H9 (cell line): ENCODE data around the gene RBM19. TPM values are rescaled to one million over a fixed set of nuclear protein-coding genes. Genes with fewer than 3 reads are reported as not detected.

ENCODE experiments used
- DNase-seq: peaks from one replicate; pipeline ENCODE4 v3.0.0-alpha.2; 2017
- H2AFZ ChIP-seq: one replicate; pipeline ENCODE4 v1.6.1; 2013; ENCODE audit warnings: mild to moderate bottlenecking, low read length, control low read depth, moderate library complexity
- H2AK5ac ChIP-seq: 2 replicates; pipeline ENCODE4 v1.6.1; 2013; ENCODE audit warnings: low read length, control low read depth, mixed read lengths; ENCODE audit not compliant: insufficient read length
- H2BK120ac ChIP-seq: one replicate; pipeline ENCODE4 v1.6.1; 2013; ENCODE audit warnings: low read depth, mild to moderate bottlenecking, low read length, control low read depth, inconsistent platforms; ENCODE audit not compliant: poor library complexity, severe bottlenecking
- H2BK12ac ChIP-seq: 2 replicates; pipeline ENCODE4 v1.6.1; 2013; ENCODE audit warnings: low read length, control low read depth, mixed read lengths, low read depth; ENCODE audit not compliant: insufficient read length
- H2BK15ac ChIP-seq: 2 replicates; pipeline ENCODE4 v1.6.1; 2013; ENCODE audit warnings: low read depth, low read length, control low read depth
- H2BK20ac ChIP-seq: one replicate; pipeline ENCODE4 v1.6.1; 2013; ENCODE audit warnings: low read depth, mild to moderate bottlenecking, low read length, control low read depth, inconsistent platforms; ENCODE audit not compliant: poor library complexity, severe bottlenecking
- H2BK5ac ChIP-seq: 2 replicates; pipeline ENCODE4 v1.6.1; 2013; ENCODE audit warnings: low read length, control low read depth, mixed read lengths; ENCODE audit not compliant: insufficient read length
- H3K14ac ChIP-seq: 2 replicates; pipeline ENCODE4 v1.6.1; 2013; ENCODE audit warnings: low read length, control low read depth; ENCODE audit not compliant: insufficient read depth
- H3K18ac ChIP-seq: 2 replicates; pipeline ENCODE4 v1.6.1; 2013; ENCODE audit warnings: low read depth, mild to moderate bottlenecking, mixed read lengths, low read length, control low read depth; ENCODE audit not compliant: insufficient read length
- H3K23ac ChIP-seq: 2 replicates; pipeline ENCODE4 v1.6.1; 2013; ENCODE audit warnings: low read length, control low read depth, mixed read lengths, low read depth; ENCODE audit not compliant: insufficient read length
- H3K23me2 ChIP-seq: 2 replicates; pipeline ENCODE4 v1.6.1; 2013; ENCODE audit warnings: low read depth, mild to moderate bottlenecking, mixed read lengths, low read length, control low read depth; ENCODE audit not compliant: insufficient read length, poor library complexity, severe bottlenecking
- H3K27ac ChIP-seq: 2 replicates; pipeline ENCODE4 v1.5.1; 2013; ENCODE audit warnings: low read length, control low read depth, mixed read lengths, low read depth; ENCODE audit not compliant: insufficient read length
- H3K27me3 ChIP-seq: 2 replicates; pipeline ENCODE4 v1.6.1; 2013; ENCODE audit warnings: low read length, control low read depth, inconsistent platforms; ENCODE audit not compliant: insufficient read depth
- H3K4ac ChIP-seq: 2 replicates; pipeline ENCODE4 v1.6.1; 2013; ENCODE audit warnings: low read depth, mild to moderate bottlenecking, control low read depth, inconsistent platforms, low read length, moderate library complexity
- H3K4me1 ChIP-seq: 2 replicates; pipeline ENCODE4 v1.6.1; 2013; ENCODE audit warnings: low read length, control low read depth, inconsistent platforms; ENCODE audit not compliant: insufficient read depth
- H3K4me2 ChIP-seq: 2 replicates; pipeline ENCODE4 v1.6.1; 2013; ENCODE audit warnings: low read length, control low read depth, mixed read lengths; ENCODE audit not compliant: insufficient read length, insufficient read depth
- H3K56ac ChIP-seq: 2 replicates; pipeline ENCODE4 v1.6.1; 2013; ENCODE audit warnings: low read depth, mild to moderate bottlenecking, mixed read lengths, low read length, control low read depth; ENCODE audit not compliant: insufficient read length
- H3K79me1 ChIP-seq: 2 replicates; pipeline ENCODE4 v1.6.1; 2013; ENCODE audit warnings: low read depth, mild to moderate bottlenecking, moderate library complexity, low read length, control low read depth, inconsistent platforms; ENCODE audit not compliant: insufficient read depth, poor library complexity, severe bottlenecking
- H3K79me2 ChIP-seq: 2 replicates; pipeline ENCODE4 v1.6.1; 2013; ENCODE audit warnings: low read length, control low read depth, inconsistent platforms; ENCODE audit not compliant: insufficient read depth
- H3K9ac ChIP-seq: 2 replicates; pipeline ENCODE4 v1.6.1; 2013; ENCODE audit warnings: low read length, control low read depth, mixed read lengths; ENCODE audit not compliant: insufficient read length; ENCODE audit errors: extremely low read depth
- H3K9me3 ChIP-seq: one replicate; pipeline ENCODE4 v1.6.1; 2013; ENCODE audit warnings: low read depth, low read length, inconsistent platforms; ENCODE audit not compliant: control insufficient read depth
- H3T11ph ChIP-seq: one replicate; pipeline ENCODE4 v1.6.1; 2013; ENCODE audit warnings: mild to moderate bottlenecking, low read length, control low read depth, inconsistent platforms
- H4K20me1 ChIP-seq: one replicate; pipeline ENCODE4 v1.6.1; 2013; ENCODE audit not compliant: control insufficient read depth, insufficient read length, insufficient read depth
- H4K5ac ChIP-seq: 2 replicates; pipeline ENCODE4 v1.6.1; 2013; ENCODE audit warnings: low read depth, mild to moderate bottlenecking, mixed read lengths, low read length, control low read depth; ENCODE audit not compliant: insufficient read length
- H4K8ac ChIP-seq: replicated peaks from 2 replicates; pipeline ENCODE4 v1.6.1; 2013; ENCODE audit warnings: low read length, control low read depth, mixed read lengths, low read depth; ENCODE audit not compliant: insufficient read length
- H4K91ac ChIP-seq: 2 replicates; pipeline ENCODE4 v1.6.1; 2013; ENCODE audit warnings: low read depth, mild to moderate bottlenecking, moderate library complexity, mixed read lengths, low read length, control low read depth; ENCODE audit not compliant: insufficient read length
- H3K27ac Mint-ChIP-seq, 3 experiments: 2 replicates in 2 of 3; 3 replicates in 1 of 3; pipeline ENCODE4 v1.8.0; 2020 to 2021; ENCODE audit warnings: mixed read lengths in 3 of 3, mild to moderate bottlenecking in 1 of 3, moderate library complexity in 1 of 3
- H3K27me3 Mint-ChIP-seq: 2 replicates; pipeline ENCODE4 v1.8.0; 2021; ENCODE audit warnings: low read depth, mild to moderate bottlenecking, moderate library complexity, mixed read lengths
- H3K36me3 Mint-ChIP-seq, 3 experiments: 2 replicates in 2 of 3; 3 replicates in 1 of 3; pipeline ENCODE4 v1.8.0; 2020 to 2021; ENCODE audit warnings: low read depth in 3 of 3, mixed read lengths in 3 of 3; ENCODE audit not compliant: insufficient read depth in 1 of 3
- H3K4me1 Mint-ChIP-seq, 2 experiments: 2 replicates each; pipeline ENCODE4 v1.8.0; 2020; ENCODE audit warnings: mixed read lengths in 2 of 2
- H3K4me3 Mint-ChIP-seq, 2 experiments: 2 replicates in 1 of 2; 3 replicates in 1 of 2; pipeline ENCODE4 v1.8.0; 2020 to 2021; ENCODE audit warnings: mild to moderate bottlenecking in 2 of 2, mixed read lengths in 2 of 2, moderate library complexity in 1 of 2
- H3K9me3 Mint-ChIP-seq, 2 experiments: 2 replicates in 1 of 2; 3 replicates in 1 of 2; pipeline ENCODE4 v1.8.0; 2020; ENCODE audit warnings: mild to moderate bottlenecking in 2 of 2, mixed read lengths in 2 of 2, moderate library complexity in 1 of 2
- WGBS: extraction: QIAGEN DNeasy Blood & Tissue Kit; methylation state at CpG from one replicate; pipeline ENCODE4 v1.1.7; 2013; ENCODE audit warnings: missing lambda C conversion rate, low lambda C conversion rate, mixed read lengths; ENCODE audit not compliant: insufficient read length; ENCODE audit errors: extremely low coverage; 5-methylcytosine and 5-hydroxymethylcytosine counted together
- total RNA-seq: library from RNA; stranded (reverse); gene quantifications from 2 replicates; pipeline ENCODE4 v1.2.1, GENCODE V29; 2021
- TF ChIP-seq, protein P1 (sequence below): fragments of 200-600 bp; sonication (generic); conservative IDR thresholded peaks from 3 replicates; pipeline ENCODE4 v1.8.0; 2021; ENCODE audit warnings: antibody characterized with exemption, mild to moderate bottlenecking

RBM19 gene
- total RNA-seq, 1 experiment from 2014 or later: 32.2 TPM

DNA sequence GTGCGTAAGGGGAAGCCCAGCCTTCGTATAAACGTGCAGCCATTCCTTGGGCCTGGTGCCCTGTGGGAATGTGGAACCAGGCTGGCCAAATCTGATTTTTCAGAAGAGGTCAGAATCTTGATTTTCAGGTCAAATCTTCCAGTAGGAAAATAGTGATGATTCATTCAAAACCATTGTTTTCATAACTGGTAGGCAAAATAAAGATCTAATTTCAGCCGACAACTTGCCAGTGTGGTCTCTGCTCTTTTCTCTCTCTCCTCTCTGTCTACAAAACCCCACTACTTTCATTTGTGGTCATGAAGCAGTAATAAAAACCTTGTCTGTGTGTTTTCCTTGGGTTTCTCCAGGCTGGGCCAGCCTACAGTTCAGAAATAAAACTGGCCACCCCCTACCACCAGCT, 135.1 kb downstream of the RBM19 start:
- H4K20me1 ChIP-seq: no peaks in the 10 kb centered on the region
- no peak overlapping the region for H2AK5ac ChIP-seq
- no peak overlapping the region for H3K23ac ChIP-seq
- no peaks in the 10 kb centered on the region for H3K79me2 ChIP-seq
- no peak overlapping the region for H2BK20ac ChIP-seq
- no peak overlapping the region for H3K27ac ChIP-seq
- no peak overlapping the region for H3K18ac ChIP-seq
- no peak overlapping the region for H3K56ac ChIP-seq
- H3K4me2 ChIP-seq: no peak overlapping the region
- Mint-ChIP-seq H3K27me3 (no peaks in the 10 kb centered on the region), H3K4me3 (no peak overlapping the region), H3K27ac (peak overlapping the region; percentile 9 to 83 (median 10); a peak in 1 of 7 replicates), H3K9me3 (no peaks in the 10 kb centered on the region), H3K4me1 (peaks cover 10 to 34% of the 10 kb centered on the region in 2 experiments), H3K36me3 (peaks cover 0 to 2% (median 0%) of the 10 kb centered on the region in 3 experiments; a peak in 1 of 7 replicates)
- no peaks in the 10 kb centered on the region for H3K79me1 ChIP-seq
- no peak for DNase-seq
- no peak overlapping the region for H3K9ac ChIP-seq
- no peak overlapping the region for H4K8ac ChIP-seq
- no peak overlapping the region for H2BK15ac ChIP-seq
- H3K23me2 ChIP-seq: no peaks in the 10 kb centered on the region
- no CpG with 5 or more reads among the region's 4 CpGs for WGBS
- H2BK120ac ChIP-seq: no peak overlapping the region
- TF ChIP-seq, protein P1, sequence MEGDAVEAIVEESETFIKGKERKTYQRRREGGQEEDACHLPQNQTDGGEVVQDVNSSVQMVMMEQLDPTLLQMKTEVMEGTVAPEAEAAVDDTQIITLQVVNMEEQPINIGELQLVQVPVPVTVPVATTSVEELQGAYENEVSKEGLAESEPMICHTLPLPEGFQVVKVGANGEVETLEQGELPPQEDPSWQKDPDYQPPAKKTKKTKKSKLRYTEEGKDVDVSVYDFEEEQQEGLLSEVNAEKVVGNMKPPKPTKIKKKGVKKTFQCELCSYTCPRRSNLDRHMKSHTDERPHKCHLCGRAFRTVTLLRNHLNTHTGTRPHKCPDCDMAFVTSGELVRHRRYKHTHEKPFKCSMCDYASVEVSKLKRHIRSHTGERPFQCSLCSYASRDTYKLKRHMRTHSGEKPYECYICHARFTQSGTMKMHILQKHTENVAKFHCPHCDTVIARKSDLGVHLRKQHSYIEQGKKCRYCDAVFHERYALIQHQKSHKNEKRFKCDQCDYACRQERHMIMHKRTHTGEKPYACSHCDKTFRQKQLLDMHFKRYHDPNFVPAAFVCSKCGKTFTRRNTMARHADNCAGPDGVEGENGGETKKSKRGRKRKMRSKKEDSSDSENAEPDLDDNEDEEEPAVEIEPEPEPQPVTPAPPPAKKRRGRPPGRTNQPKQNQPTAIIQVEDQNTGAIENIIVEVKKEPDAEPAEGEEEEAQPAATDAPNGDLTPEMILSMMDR: no peak
- no peak overlapping the region for H3K14ac ChIP-seq
- no peak overlapping the region for H2AFZ ChIP-seq
- H3T11ph ChIP-seq: no peak overlapping the region
- no peaks in the 10 kb centered on the region; the same call in 1 of the 2 replicates for H3K4me1 ChIP-seq
- H3K9me3 ChIP-seq: no peaks in the 10 kb centered on the region
- H3K27me3 ChIP-seq: no peaks in the 10 kb centered on the region
- H2BK12ac ChIP-seq: no peak overlapping the region
- H3K4ac ChIP-seq: no peak overlapping the region
- no peak overlapping the region for H2BK5ac ChIP-seq
- H4K5ac ChIP-seq: no peak overlapping the region
- H4K91ac ChIP-seq: no peak overlapping the region
